NCI-H1436 treated with DMSO at 0.1 percent for 48 hours (cell line): ENCODE data around the gene CLGN.
A peak's percentile ranks its signal among the peaks of the same experiment; 100 is the strongest.
"Not testable (repeated sequence)": the region's sequence is repeated elsewhere in the genome, so short reads cannot be mapped to it uniquely, and the experiment has no call there.

ENCODE experiments used
- DNase-seq: peaks from one replicate; lab custom pipeline; 2025; lab: John Stamatoyannopoulos, UW

CLGN gene, protein sequence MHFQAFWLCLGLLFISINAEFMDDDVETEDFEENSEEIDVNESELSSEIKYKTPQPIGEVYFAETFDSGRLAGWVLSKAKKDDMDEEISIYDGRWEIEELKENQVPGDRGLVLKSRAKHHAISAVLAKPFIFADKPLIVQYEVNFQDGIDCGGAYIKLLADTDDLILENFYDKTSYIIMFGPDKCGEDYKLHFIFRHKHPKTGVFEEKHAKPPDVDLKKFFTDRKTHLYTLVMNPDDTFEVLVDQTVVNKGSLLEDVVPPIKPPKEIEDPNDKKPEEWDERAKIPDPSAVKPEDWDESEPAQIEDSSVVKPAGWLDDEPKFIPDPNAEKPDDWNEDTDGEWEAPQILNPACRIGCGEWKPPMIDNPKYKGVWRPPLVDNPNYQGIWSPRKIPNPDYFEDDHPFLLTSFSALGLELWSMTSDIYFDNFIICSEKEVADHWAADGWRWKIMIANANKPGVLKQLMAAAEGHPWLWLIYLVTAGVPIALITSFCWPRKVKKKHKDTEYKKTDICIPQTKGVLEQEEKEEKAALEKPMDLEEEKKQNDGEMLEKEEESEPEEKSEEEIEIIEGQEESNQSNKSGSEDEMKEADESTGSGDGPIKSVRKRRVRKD

DNA sequence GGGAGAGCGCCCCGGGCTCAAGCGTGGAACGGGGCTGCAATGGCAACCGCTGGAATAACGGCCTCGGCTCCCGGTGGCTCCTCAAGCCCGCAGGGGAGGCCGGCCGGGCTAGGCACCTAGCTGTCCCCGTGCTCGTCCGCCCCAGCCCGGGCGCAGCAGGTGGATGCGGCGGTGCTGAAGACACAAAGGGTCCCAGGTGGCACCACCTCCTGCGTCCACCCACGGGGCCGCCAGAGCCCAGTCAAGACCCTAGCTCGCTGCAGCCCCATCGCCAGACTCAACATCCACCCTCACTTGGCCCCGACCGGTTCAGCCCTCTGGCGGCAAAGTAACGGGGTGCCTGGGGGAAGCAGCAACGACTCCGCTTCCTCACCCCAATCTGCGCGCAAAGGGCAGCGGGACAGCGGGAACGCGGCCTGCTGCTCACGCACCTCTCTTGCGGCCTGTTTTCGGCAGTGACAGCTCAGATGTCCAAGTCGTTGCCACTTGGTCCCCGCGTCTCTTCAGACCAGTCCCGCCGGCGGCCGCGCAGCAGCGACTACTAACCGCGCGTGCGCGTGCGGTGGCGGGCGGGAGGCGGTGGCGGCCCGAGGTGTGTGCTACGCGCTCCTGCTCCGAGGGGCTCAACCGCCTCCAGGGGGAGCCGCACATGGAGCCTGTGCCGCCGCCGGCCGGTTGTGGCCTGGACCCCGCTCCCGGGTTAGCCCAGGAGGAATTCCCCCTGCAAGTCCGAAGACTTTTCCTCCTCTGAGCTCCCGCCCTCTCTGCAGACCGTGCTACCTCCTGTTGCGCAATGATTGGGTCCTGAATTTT is at the start of gene CLGN:
Gene CLGN (minus strand): TSS at position 543 of the 813 bp plus-strand sequence. CDS start 14,570 bp downstream, outside the sequence.
- DNase-seq = peak; percentile 34

DNA sequence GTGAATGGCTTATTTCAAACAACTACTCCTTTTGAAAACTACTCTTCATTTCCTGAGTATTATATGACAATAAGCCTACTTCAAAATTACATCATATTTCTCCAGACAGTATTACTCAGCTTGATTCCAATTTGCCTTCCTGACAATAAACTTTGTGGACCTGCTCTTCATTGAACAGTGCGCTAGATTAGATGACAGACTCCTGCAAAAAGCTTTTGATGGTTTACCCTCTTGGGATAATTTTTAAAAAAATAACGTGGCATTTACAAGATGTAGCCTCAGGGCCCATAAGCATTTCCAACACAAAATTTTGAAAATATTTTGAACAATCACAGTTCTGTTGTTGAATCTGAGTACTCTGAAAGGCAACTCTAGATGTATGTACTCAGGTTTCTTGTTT is 44.7 kb upstream of the CLGN start:
- no peak for DNase-seq

DNA sequence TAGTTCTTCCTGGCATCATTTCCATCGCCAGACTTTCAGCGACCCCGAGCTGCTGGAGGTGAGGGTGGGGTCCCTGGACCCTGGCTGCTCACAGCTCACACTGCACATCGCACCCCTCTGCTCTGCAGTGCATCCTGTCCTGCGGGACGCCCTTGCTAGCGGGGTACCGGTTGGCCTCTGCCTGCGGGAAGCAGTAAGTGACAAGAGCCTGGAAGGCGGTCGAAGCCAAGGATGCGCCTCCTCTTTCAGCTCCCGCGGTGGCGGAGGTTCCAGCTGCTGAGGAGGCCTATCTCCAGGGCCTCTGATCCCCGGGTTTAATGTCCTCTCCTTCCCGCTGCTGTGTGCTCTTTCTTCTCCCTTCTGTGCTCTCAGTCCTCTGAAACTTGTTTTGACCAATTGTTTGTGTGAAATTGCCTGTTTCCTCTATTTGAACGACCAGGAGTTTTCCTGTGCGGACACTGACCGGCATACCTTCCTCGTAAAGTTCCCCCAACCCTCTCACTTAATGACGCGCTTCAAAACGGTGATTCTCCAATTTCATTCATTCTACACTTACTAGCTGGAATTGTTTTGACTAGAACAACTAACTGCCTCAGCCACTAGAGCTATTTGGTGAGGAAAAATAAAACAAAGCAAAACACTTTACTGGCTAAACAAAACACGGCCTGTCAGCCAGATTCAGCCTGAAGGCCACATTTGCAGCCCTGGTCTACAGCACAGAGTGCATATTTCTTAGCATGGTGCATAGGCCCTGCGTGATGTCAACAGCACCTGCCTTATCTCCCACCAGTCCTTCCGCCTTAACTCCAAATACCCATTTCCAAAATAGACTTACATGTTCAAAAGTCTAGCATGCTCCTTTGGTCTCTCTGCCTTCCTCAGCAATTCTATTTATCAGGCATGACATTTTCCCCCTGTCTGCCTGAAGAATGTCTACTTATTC is 42.6 kb upstream of the CLGN start:
- no peak for DNase-seq

DNA sequence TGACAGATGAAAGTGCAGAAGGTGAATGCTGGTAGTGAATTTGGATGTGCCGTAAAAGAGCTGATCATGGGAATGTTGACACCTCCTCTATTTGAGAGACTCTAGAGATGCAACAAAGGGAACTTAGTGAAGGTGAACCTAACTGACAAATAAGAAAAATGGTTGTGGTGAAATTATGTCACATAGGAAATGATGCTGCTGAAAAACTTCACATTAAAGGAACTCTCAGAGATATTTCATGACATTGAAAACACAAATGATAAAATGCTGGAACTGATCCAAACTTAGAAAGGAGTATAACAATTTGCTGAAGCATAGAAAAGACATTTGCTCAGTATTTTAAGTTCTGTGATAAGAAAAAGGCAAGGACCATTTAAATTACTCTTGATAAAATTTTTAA is 38.7 kb upstream of the CLGN start:
- no peak for DNase-seq

DNA sequence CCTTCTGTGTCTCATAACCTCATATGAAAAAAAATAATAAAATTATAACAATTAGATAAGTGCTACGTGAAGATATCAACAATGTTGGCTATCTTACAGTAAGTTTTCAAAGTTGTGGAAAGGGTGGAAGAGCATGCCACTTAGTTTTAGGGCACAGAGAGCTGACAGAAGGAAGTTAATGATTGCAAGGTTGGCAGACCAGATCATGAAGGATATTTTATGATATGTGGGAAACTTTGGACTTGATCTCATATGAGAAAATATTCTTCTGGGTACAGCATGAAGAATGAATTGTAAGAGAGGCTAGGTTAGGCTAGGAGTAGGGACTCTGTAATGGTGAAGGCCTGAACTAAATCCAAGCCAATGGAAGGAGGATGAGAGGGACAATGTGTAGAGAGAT is 36.2 kb upstream of the CLGN start:
- DNase-seq = no peak

DNA sequence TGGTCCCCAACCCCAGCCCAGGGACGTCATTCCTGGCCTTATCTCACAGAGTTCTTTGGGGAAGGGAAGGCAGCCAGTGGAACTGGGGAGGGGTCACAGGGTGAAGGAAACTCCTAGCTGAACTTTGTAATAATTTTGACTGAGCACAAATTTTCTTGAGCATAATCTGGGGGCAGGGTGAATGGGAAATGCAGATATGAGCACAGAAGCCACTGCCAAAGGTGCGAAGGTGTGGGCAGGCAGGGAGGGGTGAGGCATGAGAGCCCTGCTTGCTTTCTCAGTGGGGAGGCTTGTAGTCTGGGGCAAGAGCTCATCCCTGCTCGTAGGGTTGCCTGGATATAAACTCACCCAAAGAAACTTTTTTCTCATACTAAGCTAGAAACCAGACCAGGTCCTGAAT is 35.7 kb upstream of the CLGN start:
- DNase-seq = no peak

DNA sequence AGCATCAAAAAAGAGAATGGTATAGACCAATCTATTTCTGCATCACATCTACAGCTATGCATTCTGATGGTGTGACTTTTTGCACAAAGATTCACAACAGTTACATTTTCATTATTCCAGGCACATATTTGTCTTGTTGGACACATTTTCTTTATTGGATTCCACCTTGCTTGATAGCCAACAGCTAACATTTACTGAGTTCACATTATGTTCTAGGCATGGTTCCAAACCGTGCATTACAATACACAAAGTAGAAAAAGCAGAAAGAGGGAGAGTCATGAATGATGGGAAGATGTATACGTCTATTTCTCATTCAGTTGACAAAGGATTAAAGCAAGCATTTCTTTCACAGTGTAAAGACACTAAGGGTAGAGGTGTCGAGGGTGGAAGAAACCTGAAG is 22.9 kb upstream of the CLGN start:
- DNase-seq = no peak

DNA sequence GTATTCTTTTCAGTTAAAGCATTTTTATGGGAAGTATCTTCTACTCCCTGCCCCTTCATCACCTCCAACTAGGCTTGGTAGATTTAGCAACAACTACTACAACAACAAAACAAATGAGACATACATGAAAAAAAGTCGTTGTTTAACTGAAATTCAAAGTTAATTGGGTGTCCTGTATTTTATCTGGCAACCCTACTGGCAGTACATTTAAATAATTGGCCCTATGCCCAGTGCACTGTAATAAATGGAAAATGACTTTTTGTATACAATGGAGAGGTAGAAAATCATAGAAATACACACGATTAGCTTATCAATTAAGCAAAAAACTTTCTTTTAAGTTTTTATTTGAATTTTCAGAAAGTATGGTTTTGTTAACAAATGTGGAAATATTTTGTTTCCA is 21.4 kb upstream of the CLGN start:
- no peak for DNase-seq

DNA sequence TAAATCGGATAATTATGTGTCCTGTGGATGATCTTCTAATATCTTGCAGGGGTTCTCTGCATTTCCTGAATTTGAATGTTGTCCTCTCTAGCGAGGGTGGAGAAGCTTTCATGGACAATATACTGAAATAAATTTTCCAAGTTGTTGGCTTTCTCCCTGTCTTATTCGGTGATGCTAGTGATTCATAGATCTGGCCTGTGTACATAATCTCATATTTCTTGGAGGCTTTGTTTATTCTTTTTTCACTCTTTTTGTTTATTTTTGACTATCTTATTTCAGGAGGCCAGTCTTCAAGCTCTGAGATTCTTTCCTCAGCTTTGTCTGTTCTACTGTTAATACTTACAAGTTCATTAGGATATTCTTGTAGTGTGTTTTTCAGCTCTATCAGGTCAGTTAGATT is 20.7 kb upstream of the CLGN start:
- no peak for DNase-seq

DNA sequence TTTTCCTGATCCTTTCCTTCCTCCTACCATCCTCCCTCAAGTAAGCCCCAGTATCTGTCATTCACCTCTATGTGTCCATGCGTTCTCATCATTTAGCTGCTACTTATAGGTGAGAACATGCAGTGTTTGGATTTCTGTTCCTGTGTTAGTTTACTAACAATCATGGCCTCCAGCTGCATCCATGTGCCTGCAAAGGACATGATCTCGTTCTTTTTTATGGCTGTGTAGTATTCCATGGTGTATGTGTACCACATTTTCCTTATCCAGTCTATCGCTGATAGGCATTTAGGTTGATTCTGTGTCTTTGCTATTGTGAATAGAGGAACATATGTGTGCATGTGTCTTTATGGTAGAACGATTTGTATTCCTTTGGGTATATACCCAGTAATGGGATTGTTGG is 16.9 kb upstream of the CLGN start:
- not testable (repeated sequence) for DNase-seq

DNA sequence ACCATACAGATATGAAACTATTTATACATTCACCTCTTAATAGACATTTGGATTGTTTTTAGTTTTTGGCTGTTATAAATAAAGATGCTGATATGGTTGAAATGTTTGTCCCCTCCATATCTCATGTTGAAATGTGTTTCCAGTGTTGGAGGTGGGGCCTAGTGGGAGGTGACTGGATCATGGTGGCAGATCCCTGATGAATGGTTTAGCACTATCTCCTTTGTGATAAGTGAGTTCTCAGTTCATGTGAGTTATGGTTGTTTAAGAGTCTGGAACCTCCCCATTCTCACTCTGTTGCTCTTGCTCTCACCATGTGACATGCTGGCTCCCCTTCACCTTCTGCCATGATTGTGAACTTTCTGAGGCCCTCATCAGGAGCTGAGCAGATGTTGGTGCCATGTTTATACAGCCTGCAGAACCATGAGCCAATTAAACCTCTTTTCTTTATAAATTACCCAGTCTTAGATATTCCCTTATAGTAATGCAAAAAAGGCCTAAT is 12.2 kb upstream of the CLGN start:
- DNase-seq = no peak

DNA sequence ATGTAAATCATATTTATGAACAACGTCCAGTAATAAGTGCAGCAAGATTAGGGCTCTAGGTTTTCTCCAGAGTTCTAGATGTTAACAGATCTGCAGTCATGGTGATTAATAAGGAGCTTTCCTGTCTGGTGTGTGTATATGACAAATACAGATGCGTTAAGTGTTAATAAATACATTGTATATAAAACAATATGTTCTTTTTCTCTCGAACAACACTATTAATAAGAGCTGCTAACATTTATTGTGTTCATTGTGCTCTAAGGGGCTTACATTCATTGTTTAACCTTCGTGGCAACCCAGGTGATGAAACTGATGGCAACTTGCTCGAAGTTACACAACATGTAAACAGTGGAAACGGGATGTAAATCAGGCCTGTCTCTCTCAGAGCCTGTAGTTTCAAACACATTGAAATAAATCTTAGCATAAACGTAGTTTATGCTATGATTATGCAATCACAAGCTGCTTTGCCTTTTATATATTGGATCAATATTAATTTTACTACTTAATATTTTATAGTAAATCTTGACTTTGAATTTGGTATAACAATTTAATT is 547 bp upstream of the CLGN start:
- DNase-seq = no peak

DNA sequence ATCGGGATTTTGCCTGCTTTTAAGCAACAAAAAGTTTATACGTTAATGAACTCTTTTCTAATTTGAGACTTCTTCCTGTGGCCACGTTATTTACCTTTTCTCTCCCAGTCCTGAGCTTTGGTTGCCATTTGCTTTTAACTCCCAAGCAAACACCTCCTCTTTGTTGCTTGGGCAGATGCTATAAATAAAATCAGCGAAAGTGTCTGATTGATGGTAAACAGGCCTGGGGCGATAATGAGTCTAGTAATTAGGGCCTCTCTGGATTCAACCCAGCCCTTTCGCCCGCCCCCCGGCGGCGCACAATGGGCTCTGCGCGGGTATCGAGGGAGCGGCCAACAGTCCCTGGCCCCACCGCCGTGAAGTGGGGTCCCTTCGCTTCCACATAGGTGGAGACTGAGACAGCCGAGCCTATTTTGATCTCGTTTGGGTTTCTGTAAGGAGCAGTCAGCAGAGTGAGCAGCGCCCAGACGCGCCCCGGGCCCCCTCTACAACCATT is 790 bp downstream of the CLGN start:
- no peak for DNase-seq

DNA sequence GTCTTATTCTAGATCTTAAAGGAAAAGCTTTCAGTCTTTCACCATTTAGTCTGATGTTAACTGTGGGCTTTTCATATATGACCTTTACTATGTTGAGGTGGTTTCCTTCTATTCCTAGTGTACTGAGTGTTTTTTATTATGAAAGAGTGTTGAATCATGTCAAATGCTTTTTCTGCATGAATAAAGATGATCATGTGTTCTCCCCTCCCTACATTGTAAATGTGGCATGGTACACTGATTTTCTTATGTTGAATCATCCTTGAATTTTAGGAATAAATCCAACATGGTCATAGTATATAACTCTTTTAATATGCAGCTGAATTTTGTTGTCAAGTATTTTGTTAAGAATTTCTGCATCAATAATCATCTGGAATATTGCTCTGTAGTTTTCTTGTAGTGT is 4.3 kb downstream of the CLGN start:
- no peak for DNase-seq

DNA sequence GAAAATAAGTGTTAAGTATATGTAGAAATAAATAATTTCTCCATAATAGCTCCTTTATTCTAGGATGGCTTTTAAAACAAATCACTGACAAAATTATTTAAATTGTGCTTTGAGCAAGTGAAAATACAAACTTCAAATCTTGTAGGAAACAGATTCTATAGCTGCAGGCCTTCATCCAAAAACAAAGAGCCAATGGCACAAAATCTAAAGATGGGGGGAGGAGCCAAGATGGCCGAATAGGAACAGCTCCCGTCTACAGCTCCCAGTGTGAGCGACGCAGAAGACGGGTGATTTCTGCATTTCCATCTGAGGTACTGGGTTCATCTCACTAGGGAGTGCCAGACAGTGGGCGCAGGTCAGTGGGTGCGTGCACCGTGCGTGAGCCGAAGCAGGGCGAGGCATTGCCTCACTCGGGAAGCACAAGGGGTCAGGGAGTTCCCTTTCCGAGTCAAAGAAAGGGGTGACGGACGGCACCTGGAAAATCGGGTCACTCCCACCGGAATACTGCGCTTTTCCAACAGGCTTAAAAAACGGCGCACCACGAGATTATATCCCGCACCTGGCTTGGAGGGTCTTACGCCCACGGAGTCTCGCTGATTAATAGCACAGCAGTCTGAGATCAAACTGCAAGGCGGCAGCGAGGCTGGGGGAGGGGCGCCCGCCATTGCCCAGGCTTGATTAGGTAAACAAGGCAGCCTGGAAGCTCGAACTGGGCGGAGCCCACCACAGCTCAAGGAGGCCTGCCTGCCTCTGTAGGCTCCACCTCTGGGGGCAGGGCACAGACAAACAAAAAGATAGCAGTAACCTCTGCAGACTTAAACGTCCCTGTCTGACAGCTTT is 14.1 kb downstream of the CLGN start:
- DNase-seq = not testable (repeated sequence)

DNA sequence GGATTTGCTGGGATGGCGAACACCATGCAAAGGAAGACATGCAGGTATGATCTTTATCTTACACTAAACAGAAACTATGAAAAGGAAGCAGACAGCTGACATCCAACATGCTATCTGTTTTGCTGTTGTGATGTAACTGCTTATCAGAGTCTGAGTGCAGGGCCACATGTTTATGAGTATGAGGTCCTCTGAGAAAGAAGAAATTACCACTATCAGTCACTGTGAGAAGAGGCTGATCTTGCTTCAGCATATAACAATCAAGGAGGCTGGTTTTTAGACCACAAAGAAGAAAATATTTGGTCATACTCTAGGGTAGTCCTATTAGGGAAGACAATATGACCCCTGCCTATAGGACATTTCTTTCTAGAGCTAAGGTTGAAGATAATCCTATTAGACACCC is 18.5 kb downstream of the CLGN start:
- DNase-seq = no peak

DNA sequence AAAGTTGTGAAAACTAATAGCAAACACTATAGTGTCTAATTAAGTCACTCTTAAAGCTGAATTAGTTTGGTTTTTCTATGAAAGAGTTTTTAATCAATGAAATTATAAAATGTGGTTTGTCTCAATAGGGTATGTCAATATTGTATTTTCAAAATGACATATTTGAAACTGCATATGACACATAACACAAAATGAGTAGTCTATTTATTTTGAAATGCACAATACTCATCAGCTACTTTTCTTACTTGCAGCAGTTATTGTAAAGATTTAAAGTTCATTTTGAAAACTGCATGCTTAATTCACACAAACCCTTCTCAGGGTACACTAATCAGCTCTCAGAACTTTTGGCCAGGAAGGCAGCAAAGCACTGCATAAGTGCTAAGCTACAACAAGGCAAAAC is 21.2 kb downstream of the CLGN start:
- no peak for DNase-seq

DNA sequence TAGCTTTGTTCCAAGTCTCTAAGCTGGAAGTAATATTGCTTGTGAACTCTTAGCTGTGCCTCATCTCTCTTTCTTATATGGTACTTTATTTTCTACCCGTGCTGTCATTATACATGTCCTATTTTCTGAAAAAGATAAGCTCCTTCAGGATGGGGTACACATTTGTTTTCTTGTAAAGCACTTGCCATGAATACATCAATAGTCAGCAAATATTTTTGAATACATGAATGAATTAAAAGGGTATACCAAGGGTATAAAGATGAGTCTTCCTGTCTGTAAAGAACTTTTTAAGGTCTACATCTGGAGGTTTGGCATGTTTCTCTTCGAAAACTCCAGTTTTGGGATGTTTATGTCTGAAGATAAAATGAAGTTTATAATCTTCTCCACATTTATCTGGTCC is 27.3 kb downstream of the CLGN start:
- no peak for DNase-seq

DNA sequence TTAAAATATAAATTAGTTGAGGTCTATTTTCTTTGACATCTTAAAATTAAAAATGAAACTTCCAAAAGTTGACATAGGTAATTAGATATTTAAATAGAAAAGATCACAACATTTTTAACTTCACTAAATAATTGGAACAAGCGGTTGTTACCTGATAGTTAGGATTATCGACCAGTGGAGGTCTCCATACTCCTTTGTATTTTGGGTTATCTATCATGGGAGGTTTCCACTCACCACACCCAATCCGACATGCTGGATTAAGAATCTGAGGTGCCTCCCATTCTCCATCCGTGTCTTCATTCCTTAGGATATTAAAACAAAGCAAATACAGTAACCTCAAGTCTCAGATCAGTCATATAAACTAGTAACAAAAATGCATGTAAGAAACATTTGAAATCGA is 31.8 kb downstream of the CLGN start:
- DNase-seq = no peak

DNA sequence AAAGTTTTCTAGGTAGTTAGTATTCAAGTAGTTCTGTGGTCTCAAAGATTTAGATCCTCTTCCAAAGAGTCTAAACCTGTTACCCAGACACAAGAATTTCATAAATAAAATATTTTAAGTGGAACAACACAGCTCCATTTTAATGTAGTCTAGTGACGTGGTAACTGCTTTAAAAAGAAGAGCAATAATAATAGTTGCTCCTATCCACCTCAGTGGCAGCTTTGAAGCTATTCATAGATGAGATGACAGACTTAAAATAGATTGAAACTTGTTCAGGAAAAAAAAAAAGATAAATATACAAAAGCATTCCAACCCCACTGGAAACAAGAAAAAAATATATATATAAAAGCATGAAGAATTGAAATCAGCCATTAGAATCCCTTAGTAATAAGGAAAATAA is 39.4 kb downstream of the CLGN start:
- no peak for DNase-seq
